NCI-H128 (cell line): ENCODE results near the gene SWAP70.
"Not testable (repeated sequence)": the region's sequence is repeated elsewhere in the genome, so short reads cannot be mapped to it uniquely, and the experiment has no call there.

ENCODE experiments used
- DNase-seq: peaks from one replicate; lab custom pipeline; 2025; ENCODE audit not compliant: unreplicated experiment; lab: John Stamatoyannopoulos, UW

Gene SWAP70

GRCh38 chr11:9663699-9664275, at the start of gene SWAP70:
Gene SWAP70, plus strand, starts transcription at chr11:9664077. Its CDS starts 103 bp downstream, at chr11:9664180.
- peak; percentile 26 for DNase-seq

DNA sequence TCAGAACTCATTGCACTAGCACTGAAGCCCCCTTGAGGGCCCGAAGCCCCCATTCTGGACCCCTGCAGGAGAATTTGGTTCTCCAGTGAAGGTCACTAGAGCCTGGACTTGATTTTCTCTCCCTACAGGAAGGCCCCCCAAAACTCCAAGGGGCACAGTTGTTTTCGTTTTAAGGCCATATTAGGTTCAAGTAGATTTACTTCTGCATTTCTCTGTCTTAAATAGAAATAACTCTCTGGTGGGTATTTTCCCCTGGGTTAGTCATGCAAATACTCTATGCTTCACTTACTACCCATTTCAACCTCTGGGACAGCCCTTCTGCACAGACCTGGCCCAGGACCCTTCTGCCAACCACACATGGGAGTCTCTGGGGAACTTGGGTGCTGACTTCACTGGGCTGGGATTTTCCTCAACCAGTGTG, 48.8 kb upstream of the SWAP70 start:
- no peak for DNase-seq

- no peak for DNase-seq
These were observed 47.7 kb upstream of the SWAP70 start for GRCh38 chr11:9616042-9616675.

- DNase-seq, result no peak
These were observed 47.0 kb upstream of the SWAP70 start for GRCh38 chr11:9616858-9617257.

GRCh38 chr11:9617940-9618339, 45.9 kb upstream of the SWAP70 start:
- DNase-seq, result no peak

DNA sequence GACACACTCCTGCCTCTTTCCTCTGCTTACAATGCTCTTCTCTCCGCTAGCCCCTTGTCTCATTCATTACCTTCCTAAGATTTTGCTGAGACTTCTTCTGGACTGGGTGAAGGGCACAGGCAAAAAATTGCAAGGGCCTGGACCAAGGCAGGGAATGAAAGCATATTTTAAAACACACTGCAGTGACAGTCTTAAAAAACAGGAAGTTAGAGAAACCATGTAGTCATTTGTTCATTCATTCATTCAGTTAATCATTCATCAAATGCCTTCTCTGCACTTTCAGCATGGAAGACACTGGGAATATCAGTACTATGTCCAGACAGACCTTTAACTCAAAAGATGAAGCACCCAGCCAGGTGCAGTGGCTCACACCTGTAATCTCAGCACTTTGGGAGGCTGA, 44.9 kb upstream of the SWAP70 start:
- no peak for DNase-seq

DNA sequence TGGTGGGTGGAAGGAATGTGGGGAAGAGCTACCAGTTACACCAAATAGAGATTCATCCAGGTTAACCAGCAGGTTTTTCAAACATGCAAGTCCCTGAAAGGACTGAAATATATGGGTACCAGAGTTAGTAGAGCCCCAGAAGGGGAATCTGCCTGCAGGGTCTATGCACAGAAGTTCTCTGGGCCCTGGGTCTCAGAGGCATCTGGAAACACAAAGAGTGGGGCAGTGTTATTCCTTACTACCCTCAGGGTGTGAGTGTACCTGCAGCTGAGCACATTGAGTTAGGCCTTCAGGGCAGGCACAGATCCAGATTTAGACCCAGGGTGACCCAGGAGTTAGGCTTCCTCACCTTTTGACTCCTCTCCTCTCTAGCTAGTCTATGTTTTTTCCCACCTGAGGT, 43.9 kb upstream of the SWAP70 start:
- no peak for DNase-seq

DNA sequence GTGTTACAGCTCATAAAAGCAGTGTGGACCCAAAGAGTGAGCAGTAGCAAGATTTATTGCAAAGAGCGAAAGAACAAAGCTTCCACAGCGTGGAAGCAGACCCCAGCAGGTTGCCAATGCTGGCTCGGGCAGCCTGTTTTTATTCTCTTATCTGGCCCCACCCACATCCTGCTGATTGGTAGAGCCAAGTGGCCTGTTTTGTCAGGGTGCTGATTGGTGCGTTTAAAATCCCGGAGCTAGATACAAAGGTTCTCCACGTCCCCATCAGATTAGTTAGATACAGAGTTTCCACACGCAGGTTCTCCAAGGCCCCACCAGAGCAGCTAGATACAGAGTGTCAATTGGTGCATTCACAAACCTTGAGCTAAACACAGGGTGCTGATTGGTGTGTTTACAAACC, 41.5 kb upstream of the SWAP70 start:
- not testable (repeated sequence) for DNase-seq

DNA sequence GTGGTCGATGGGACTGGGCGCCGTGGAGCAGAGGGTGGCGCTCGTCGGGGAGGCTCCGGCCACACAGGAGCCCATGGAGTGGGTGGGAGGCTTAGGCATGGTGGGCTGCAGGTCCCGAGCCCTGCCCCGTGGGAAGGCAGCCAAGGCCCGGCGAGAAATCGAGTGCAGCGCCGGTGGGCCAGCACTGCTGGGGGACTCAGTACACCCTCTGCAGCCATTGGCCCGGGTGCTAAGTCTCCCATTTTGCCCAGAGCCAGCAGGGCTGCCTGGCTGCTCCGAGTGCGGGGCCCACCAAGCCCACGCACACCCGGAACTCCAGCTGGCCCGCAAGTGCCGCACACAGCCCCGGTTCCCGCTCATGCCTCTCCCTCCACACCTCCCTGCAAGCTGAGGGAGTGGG, 40.8 kb upstream of the SWAP70 start:
- not testable (repeated sequence) for DNase-seq

DNA sequence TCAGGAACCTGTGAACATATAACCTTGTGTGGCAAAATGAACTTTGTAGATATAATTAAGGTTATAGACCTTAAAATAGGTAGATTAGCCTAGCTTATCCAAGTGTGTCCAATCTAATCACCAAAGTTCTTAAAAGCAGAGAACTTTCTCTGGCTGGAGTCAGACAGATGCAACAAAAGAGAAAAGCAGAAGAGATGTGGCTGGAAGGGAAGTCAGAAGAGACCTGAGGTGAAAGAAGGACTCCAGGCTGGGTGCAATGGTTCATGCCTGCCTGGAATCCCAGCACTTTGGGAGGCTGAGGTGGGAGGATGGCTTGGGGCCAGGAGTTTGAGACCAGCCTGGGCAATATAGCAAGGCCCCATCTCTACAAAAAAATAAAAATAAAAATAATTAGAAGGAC, 39.4 kb upstream of the SWAP70 start:
- no peak for DNase-seq

GRCh38 chr11:9625162-9625561, 38.7 kb upstream of the SWAP70 start:
- no peak for DNase-seq

- DNase-seq, result no peak
These were observed 38.1 kb upstream of the SWAP70 start for GRCh38 chr11:9625728-9626127.

DNA sequence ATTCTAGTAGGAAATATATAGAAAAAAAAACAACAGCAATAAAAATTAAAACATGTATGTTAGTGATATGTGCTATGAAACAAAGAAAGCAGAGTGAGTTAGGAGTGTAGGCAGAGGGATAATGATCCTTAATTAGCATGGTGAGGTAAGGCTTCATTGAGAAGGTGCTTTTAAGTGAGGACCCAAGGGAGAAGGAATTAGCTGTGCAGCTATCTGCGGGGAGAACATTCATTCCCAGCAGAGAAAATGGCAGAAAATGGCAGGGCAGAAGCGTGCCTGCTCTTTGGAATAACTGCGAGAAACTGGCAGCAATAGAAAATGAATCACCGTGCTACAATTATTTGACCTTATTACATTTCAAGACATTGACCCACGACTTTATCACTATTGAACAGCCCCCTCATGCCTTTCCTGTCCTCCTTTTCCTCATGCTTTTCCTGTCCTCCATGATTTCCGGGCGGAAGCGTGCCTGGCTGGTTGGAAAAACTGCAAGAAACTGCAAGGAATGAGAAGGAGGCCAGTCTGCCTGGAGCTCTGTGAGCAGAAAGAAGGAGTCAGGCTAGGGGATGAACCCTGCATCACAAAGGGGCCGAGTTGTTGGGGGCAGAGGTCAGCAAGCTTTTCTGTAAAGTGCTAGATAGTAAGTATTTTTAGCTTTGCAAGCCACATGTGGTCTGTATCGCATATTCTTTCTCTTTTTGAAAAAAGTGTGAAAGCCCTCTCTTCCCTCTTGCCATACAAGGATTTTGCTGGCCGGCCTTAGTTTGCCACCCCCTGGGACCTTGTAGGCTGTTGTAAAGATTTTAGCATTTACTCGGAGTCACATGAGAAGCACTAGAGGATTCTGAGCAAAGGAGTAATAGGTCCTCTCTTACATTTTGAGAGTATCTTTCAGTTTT, 37.1 kb upstream of the SWAP70 start:
- no peak for DNase-seq

DNA sequence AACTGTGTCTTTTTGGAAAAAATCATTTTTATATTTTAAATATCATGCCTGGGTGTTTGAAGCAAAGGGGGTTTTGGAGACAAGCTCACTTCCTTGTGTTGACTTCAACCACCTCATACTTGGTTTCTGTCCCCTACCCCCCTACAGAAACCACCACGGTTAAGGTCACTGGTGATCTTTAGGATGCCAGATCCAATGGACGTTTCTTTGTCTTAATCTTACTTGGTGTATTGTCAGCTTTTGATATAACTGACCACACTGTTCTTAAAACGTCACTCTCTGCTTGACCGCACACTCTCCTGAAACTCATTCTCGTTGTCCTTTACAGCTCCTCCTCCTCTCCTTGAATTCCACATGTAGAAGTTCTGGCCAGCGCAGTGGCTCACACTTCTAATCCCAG, 34.8 kb upstream of the SWAP70 start:
- DNase-seq, result no peak

DNA sequence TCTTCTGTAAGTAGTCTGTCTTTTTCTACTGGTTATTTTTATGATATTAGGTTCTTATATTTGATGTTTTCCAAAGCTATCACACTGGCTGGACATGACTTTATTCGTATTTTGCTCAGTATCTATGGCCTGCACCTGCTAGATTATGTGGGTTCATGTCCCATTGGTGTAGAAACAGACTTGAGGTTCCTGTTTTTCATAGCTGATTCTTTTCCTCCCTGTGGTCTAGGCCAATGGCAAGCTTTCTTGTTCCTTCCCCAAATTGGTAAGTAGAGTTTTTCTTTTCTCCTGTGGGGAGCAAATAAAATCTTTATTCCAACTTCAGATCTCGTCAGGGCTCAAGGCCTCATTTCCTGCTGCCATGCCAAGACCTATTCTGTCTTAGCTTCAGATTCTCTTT, 30.2 kb upstream of the SWAP70 start:
- no peak for DNase-seq

DNA sequence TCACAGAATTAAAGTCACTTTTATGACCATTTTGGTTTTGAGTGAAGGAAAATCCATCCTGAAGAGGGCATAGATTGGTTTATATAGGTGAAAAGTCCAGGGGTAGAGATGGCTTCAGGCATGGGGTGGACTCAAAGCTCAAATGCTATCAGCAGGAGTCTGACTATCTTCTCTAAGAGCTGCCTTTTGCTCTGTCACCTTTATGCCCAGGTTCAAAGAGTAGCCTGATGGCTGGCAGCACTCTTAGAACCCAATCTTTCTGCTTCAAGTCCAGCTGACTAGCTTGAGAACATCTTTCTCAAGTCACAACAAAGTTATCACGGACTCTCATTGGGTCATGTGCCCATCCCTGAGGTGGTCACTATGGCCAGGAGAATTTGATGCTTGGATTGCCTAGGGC, 27.2 kb upstream of the SWAP70 start:
- DNase-seq, result no peak

- DNase-seq, result no peak
These were observed 24.8 kb upstream of the SWAP70 start for GRCh38 chr11:9639099-9639498.

DNA sequence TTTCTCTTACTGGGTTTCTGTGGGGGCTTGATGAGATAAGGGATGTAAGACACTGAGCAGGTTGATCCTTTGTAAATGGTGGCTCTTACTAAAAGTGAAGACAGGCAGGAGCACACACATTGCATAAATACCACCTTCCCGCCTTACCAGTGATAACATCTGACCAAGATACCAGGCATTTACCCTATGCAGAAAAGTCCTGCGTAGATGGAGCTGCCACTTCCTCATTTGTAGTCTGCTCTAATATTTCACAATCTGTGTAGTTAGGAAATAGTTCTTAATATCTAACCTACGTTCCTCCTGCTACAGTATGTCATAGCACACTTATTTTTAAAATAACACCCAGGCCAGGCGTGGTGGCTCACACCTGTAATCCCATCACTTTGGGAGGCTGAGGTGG, 23.9 kb upstream of the SWAP70 start:
- DNase-seq, result no peak

- no peak for DNase-seq
These were observed 21.0 kb upstream of the SWAP70 start for GRCh38 chr11:9642894-9643293.

DNA sequence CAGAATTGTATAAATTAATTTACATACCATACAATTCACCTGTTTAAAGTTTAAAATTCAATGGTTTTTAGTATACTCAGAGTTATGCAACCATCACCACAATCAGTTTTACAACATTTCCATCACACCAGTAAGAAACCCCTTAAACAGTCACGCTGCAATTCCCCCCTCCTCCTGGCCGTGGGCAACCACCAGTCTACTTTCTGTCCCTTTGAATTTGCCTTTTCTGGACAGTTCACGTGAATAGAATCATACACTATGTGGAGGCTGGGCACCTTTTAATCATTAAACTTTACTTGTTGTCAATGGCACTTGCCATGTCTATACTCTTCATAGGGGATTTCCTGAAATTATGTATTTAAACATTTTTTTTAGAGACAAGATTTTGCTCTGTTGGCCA, 20.1 kb upstream of the SWAP70 start:
- DNase-seq, result no peak

DNA sequence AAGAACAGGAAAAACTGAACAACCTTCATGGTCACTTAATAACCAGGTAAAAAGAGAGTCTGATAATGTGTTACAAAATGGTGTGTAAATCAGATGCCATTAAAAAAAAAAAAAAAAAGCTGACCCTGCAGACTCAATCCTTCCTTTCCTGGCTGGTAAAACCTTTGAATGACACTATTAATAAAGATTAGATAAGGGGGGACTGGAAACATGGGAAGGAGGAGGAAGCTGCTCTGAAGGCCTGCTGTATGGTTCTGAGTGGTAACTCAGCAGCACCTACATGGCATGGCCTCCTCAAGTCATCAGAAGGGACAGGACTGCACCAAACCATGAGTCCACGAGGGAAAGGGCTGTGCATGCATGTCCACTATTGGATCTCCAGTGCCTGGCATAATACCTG, 18.0 kb upstream of the SWAP70 start:
- DNase-seq, result no peak

DNA sequence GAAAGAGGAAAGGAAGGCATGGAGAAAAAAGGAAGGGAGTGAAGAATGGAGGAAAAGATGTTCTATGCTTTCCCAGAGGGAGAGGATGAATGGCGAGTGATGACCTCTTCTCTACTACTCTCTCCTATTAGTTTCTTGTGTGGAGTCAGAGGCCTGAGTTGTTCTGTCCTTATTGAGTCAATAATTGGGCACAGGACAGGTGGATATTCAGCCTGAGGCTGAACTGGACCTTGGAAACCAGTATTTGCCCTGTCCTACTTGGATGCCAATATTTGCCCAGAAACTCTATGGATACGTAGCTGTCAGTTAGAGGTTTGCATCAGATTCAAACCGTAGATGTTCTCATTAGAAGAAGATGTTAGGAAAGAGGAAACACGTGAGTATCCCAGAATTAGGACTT, 17.6 kb upstream of the SWAP70 start:
- no peak for DNase-seq
